ENCODE measurements around the gene GNG2. TPM values are rescaled to one million over a fixed set of nuclear protein-coding genes. Genes with fewer than 3 reads are reported as not detected.

Gene GNG2
- total and polyA plus RNA-seq, 2 experiments from 2014 or later, result 3.3 to 4.5 TPM

DNA sequence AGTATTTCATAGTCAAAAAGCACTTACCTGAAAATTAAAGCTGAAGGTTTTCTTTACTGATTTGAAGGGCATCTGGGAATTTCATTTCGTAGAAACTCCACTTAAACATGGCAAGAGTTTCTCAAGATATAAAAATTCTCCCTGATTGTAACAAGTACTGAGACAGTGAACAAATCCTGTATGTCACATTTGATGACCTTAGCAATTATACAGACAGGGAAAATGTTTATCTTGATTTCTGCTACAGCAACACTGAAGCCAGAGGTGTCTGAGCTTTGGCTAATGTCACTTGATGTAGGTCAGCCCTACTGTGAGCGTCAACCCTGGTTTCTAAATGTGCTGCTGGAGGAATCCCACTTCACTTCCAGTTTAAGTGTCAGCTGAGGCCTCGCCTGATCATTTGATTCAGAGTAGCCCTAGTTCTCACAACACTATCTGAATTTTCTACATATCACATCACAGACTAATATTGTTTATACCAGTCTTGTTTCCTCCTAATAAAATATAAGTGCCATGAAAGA, 149.8 kb downstream of the GNG2 start:
- TF ChIP-seq, protein P1, sequence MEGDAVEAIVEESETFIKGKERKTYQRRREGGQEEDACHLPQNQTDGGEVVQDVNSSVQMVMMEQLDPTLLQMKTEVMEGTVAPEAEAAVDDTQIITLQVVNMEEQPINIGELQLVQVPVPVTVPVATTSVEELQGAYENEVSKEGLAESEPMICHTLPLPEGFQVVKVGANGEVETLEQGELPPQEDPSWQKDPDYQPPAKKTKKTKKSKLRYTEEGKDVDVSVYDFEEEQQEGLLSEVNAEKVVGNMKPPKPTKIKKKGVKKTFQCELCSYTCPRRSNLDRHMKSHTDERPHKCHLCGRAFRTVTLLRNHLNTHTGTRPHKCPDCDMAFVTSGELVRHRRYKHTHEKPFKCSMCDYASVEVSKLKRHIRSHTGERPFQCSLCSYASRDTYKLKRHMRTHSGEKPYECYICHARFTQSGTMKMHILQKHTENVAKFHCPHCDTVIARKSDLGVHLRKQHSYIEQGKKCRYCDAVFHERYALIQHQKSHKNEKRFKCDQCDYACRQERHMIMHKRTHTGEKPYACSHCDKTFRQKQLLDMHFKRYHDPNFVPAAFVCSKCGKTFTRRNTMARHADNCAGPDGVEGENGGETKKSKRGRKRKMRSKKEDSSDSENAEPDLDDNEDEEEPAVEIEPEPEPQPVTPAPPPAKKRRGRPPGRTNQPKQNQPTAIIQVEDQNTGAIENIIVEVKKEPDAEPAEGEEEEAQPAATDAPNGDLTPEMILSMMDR (IDR thresholded peaks at IDR 0.05; ENCODE audit: low read depth, low read length), result no peak
- Histone ChIP-seq H3K4me3 (no peak overlapping the region), H3K9me3 (ENCODE audit: low read depth) (no peaks in the 10 kb centered on the region), H3K36me3 (peaks cover 68% of the 10 kb centered on the region), H3K27me3 (no peaks in the 10 kb centered on the region), H3K4me1 (ENCODE audit: low read depth) (peaks cover 66% of the 10 kb centered on the region), H3K27ac (peak overlapping the region; percentile 94)
- DNase-seq (ENCODE audit: low read depth in 1 of 2, low spot score in 1 of 2), result peak in 1 of 2 donors; percentile 49

DNA sequence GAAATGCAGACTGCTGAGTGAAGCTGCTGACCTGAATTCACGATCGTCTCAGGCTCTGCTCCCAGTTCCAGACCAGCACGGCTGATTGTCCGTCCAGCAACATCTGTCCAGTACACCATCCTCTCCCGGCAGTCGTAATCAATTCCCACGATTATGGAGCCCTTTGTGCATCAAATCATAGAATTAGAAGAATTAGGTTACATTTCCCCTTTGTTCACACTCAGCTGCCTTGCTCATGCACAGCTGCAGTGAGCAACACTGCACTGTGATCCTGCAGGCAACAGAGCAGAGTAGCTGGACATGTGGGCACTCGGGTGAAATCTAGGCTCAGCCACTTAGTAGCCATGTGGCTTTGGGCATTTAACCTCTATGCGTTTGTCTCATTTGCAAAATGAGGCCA, 151.1 kb downstream of the GNG2 start:
- TF ChIP-seq, protein P1 (IDR thresholded peaks at IDR 0.05; ENCODE audit: low read depth, low read length), result no peak
- no peak for DNase-seq (ENCODE audit: low read depth in 1 of 2, low spot score in 1 of 2)
- Histone ChIP-seq H3K27ac (peak overlapping the region; percentile 94), H3K27me3 (no peaks in the 10 kb centered on the region), H3K9me3 (ENCODE audit: low read depth) (no peaks in the 10 kb centered on the region), H3K4me3 (no peak overlapping the region), H3K4me1 (ENCODE audit: low read depth) (peaks cover 77% of the 10 kb centered on the region), H3K36me3 (peaks cover 59% of the 10 kb centered on the region)

DNA sequence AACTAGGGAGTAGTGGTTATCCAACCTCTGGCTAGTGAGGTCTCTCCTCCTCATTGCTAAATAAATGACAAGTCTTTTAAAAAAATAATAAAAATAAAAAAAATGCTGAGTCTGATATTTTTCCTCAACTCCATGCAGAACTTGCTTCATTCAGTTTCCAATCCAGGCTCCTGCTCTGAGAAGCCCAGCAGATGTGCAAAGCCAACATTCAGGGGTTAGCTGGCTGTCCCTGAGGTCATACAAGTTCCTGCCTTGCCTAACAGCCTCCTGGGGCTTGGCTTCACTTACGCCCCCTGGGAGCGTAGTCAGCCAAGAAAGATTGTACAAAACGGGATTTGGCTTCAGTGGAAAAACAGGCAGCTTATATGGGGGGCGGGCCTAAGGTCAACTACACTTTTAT, 152.2 kb downstream of the GNG2 start:
- Histone ChIP-seq H3K36me3 (peaks cover 53% of the 10 kb centered on the region), H3K4me3 (no peak overlapping the region), H3K9me3 (ENCODE audit: low read depth) (no peaks in the 10 kb centered on the region), H3K27me3 (no peaks in the 10 kb centered on the region), H3K4me1 (ENCODE audit: low read depth) (peaks cover 79% of the 10 kb centered on the region), H3K27ac (peak overlapping the region; percentile 94)
- TF ChIP-seq, protein P1 (IDR thresholded peaks at IDR 0.05; ENCODE audit: low read depth, low read length), result no peak
- peak in 1 of 2 donors; percentile 93 for DNase-seq (ENCODE audit: low read depth in 1 of 2, low spot score in 1 of 2)

DNA sequence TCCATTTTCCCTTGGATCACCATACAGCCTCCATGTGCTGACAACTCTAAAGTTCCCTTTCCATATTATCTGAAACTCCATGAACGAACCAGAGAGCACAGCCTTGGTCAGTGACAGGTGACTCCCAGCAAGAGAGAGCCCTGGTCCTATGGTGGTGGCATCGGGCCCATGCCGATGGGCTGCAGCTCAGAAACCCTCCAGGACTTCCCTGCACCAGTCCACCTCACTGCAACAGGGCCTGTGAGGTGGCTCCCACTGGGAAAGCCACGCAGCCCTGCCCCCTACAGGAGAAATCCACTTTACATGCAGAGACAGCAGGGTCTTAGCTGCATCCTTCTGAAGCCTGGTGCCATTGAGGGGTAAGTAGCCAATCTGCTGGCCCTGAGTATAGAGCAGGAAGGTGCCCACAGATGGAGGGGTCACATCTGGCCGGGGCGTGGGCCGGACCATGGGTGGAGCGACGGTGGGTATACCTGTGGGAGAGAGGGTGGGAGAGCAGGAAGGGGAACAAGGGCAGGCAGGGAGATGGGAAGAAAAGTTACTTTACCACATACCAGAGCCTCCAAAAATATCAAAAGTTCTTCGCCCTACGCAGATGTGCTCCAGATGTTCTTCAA, 153.7 kb downstream of the GNG2 start:
- DNase-seq (ENCODE audit: low read depth in 1 of 2, low spot score in 1 of 2), result peak in 1 of 2 donors; percentile 48
- Histone ChIP-seq H3K27ac (peak overlapping the region; percentile 94), H3K27me3 (no peaks in the 10 kb centered on the region), H3K9me3 (ENCODE audit: low read depth) (no peaks in the 10 kb centered on the region), H3K36me3 (peaks cover 49% of the 10 kb centered on the region), H3K4me1 (ENCODE audit: low read depth) (peaks cover 89% of the 10 kb centered on the region), H3K4me3 (no peak overlapping the region)
- TF ChIP-seq, protein P1 (IDR thresholded peaks at IDR 0.05; ENCODE audit: low read depth, low read length), result peak; percentile 22

DNA sequence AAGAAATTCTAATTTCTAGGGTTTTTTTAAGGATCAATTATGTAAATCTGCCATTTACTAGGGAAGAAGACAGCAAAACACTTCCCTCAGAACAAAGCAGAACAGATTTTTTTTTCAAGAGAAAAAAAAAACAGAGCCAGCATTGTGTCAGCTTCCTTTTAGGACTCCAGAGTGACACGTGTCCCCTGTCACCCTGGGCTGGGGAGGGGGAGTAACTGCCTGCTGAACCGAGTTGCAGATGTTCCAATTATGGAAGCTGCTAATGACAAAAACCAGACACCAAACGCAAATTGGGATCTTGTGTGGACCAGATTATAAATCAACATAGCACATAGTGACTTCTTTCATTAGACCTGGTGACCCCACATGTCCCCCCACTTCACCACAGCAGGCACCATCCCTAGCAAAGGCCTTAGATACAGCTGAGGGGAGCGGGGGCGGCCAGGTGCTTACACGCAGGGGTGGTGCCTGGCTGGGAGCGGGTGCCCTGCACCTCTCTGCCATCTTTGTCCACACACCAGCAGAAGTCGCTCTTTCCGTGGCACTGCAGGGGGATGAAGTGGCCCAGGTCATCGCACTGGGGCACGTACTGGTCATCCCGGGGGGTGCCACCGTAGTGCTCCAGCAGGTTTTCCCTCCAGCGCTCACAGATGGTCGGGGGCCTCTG, 154.3 kb downstream of the GNG2 start:
- Histone ChIP-seq H3K27ac (peak overlapping the region; percentile 94), H3K4me1 (ENCODE audit: low read depth) (peaks cover 88% of the 10 kb centered on the region), H3K36me3 (peaks cover 51% of the 10 kb centered on the region), H3K27me3 (no peaks in the 10 kb centered on the region), H3K9me3 (ENCODE audit: low read depth) (no peaks in the 10 kb centered on the region), H3K4me3 (no peak overlapping the region)
- TF ChIP-seq, protein P1 (IDR thresholded peaks at IDR 0.05; ENCODE audit: low read depth, low read length), result no peak
- peak in 1 of 2 donors; percentile 84 for DNase-seq (ENCODE audit: low read depth in 1 of 2, low spot score in 1 of 2)
